GM12865 (cell line): ENCODE results near the gene CLNK.

Experiments used
- DNase-seq: peaks from one replicate; pipeline ENCODE4 v3.0.0; 2010; ENCODE audit warnings: low read depth
- H3K4me3 ChIP-seq: 2 replicates; pipeline ENCODE4 v1.5.1; 2011; ENCODE audit warnings: mild to moderate bottlenecking, low read depth, low read length, control low read depth
- TF ChIP-seq, protein P1 (sequence below): IDR thresholded peaks from 2 replicates; pipeline ENCODE4 v1.5.1; 2011; ENCODE audit warnings: low read length, control low read depth, low read depth, inconsistent platforms; ENCODE audit not compliant: insufficient read depth; ENCODE audit errors: missing control alignments

Gene CLNK

DNA sequence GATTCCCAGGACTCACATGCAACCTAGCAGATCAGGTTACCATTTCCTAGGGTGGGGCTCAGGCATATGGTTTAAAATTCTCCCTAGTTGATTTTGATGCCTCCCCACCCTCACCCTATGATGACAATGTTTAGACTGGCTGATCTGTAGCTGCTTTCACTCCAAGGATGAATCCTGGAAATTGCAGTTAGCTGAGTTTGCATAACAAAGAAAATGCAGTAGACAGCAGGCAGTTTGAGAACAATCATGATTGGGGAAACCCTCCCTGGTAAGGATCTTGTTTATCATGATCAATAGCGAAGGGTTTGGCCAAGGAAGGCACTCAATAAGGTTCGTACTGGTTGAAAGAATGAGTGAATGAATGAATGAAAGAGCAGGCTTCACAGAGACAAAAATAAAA lies 229.4 kb downstream of the CLNK start:
- no peak overlapping the region for H3K4me3 ChIP-seq
- TF ChIP-seq, protein P1, sequence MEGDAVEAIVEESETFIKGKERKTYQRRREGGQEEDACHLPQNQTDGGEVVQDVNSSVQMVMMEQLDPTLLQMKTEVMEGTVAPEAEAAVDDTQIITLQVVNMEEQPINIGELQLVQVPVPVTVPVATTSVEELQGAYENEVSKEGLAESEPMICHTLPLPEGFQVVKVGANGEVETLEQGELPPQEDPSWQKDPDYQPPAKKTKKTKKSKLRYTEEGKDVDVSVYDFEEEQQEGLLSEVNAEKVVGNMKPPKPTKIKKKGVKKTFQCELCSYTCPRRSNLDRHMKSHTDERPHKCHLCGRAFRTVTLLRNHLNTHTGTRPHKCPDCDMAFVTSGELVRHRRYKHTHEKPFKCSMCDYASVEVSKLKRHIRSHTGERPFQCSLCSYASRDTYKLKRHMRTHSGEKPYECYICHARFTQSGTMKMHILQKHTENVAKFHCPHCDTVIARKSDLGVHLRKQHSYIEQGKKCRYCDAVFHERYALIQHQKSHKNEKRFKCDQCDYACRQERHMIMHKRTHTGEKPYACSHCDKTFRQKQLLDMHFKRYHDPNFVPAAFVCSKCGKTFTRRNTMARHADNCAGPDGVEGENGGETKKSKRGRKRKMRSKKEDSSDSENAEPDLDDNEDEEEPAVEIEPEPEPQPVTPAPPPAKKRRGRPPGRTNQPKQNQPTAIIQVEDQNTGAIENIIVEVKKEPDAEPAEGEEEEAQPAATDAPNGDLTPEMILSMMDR = no peak
- no peak for DNase-seq

DNA sequence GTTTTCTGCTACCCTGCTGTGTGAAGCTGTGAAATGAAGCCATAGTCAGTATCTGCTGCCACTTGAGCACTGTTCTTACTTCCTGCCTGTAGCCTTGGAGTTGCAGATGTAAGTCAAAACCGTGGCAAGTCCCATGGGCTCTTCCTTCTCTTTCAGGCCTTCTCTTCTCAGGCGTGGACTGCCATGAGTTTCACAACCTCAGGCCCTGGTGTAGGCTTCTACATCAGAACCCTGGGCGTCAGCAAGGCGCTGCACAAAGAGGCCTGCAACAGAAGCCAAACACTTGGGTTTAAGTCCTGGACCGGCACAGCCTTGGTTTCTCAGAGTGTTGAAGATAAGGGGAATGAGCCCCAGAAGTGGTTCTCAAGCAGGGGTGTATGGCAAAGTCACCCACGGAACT lies 229.8 kb downstream of the CLNK start:
- H3K4me3 ChIP-seq = no peak overlapping the region

DNA sequence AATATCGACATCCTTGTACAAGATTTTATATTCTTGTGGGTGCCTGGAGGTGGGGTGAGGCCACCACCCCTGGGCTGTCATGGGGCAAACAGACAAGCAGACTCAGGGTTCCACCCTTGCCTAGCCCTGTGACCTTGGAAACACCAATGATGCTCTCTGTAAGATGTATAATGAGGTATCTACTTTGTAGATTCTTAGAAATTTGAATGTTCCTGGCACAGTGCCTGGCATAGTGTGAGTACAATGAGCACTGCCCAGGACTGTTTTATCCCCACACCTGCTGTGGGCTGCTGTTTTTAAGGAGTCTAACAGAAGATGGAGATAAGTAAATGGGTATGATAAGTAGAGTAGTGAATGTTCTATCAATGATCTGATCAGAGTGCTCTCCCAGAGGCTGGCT lies 230.4 kb downstream of the CLNK start:
- H3K4me3 ChIP-seq = no peak overlapping the region
- no peak for DNase-seq
- TF ChIP-seq, protein P1 = no peak

More for the DNA sequence above, 229.8 kb downstream of the CLNK start:
- TF ChIP-seq, protein P1 = no peak
- DNase-seq = no peak

DNA sequence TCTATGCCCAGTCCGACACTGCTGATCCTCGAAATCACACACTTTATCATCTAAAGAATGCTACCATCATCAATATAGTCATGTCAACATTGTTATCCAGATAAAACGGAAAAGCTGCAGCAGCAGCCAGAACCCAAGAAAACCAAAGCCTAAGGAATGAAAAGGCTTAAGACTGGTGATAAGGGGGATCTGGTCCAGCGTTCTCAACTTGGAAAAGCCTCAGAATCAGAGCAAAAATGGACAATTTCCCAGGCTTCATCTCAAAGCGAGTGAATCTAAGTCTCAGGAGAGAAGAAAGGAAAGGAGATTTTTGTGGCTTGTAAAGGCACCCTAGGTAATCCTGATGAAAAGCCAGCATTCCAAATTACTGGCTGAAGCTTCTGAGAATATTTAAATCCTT lies 235.6 kb downstream of the CLNK start:
- TF ChIP-seq, protein P1 = no peak

DNA sequence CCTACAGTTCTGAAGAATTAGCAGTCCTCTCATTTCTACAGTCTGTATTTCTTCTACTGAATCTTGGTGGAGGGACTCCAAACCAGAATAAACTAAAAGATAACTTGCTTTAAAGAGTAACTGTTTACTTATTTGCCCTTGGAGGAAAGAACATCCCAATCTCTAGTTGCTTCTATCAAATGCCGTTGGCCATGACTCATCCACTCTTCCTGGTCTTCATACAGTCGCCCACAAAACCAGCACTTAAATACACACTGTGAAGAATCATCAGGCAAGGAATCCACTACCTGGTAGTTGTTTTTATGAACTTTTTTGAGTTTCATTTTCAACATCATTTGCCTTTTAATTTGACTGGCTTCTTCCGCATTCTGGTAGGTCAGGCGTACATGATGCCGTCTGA lies 241.6 kb downstream of the CLNK start:
- H3K4me3 ChIP-seq = no peak overlapping the region
- TF ChIP-seq, protein P1 = no peak
- no peak for DNase-seq

More for the DNA sequence above, 235.6 kb downstream of the CLNK start:
- no peak for DNase-seq
- no peak overlapping the region for H3K4me3 ChIP-seq

DNA sequence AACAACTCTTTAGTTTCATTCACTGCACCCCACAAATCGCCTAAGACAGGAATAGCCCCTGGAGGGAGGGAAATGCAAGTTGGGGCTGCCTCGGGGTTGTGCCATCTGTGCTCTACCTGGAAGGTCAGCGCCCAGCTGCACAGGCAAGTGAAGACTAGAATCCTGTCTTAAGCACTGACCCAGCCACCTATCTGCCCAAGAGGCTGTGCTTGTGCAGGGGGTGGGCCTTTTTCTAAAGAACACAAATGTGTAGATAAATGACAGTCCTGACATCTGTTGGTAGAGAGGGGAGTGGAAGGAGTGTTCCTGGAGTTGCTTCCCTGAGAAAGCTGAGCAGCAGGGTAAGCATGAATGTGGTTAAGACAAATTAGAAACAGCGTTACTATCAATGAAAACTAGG lies 243.1 kb downstream of the CLNK start:
- DNase-seq = no peak
- H3K4me3 ChIP-seq = no peak overlapping the region
- TF ChIP-seq, protein P1 = no peak

DNA sequence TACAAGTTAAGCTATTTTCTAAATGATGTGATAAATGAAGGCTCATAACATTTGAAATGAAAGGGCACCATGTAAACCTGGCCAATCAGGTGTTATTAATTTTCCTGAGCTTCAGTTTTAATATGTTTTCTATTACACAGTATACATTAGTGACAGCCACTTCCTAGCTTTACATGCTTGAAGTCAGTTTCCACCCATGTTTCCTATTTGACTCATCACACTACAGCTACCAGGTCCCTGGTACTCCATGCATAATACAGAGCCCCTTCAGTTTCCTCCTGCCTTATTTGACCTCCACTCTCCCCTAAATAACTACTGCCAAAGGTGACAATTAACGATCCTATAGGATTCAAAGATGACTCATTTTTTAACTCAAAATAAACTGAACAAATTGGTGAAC lies 245.6 kb downstream of the CLNK start:
- DNase-seq = no peak
- TF ChIP-seq, protein P1 = no peak
- H3K4me3 ChIP-seq = no peak overlapping the region
